CD8-positive, alpha-beta memory T cell (primary cell): ENCODE measurements around the gene SPATA20. TPM values are rescaled to one million over a fixed set of nuclear protein-coding genes. Genes with fewer than 3 reads are reported as not detected.

Source experiments
- CTCF ChIA-PET: fragments of 350-600 bp; sonication (Branson Sonifier 250); formaldehyde crosslinking; loops from one replicate; lab custom pipeline; 2021; ENCODE audit warnings: antibody characterized with exemption; lab: Charles Lee
- POLR2A ChIA-PET: fragments of 350-600 bp; sonication (Branson Sonifier 250); formaldehyde crosslinking; loops from one replicate; lab custom pipeline; 2021; ENCODE audit warnings: antibody characterized with exemption; lab: Charles Lee
- DNase-seq, 5 donors: peaks; one replicate each; pipeline versions ENCODE4 v3.0.0 to v3.0.0-alpha.2; 2020 to 2022; ENCODE audit warnings: mixed read lengths in 1 of 5
- H3K27ac ChIP-seq: one replicate; pipeline ENCODE4 v1.7.0; 2013; ENCODE audit warnings: low read depth, mild to moderate bottlenecking, low read length, moderate library complexity
- H3K27me3 ChIP-seq: 2 replicates; pipeline ENCODE4 v1.7.0; 2013; ENCODE audit warnings: low read length, mild to moderate bottlenecking; ENCODE audit not compliant: insufficient read depth, poor library complexity, severe bottlenecking
- H3K36me3 ChIP-seq: 2 replicates; pipeline ENCODE4 v1.7.0; 2013; ENCODE audit warnings: mild to moderate bottlenecking, low read length, moderate library complexity; ENCODE audit not compliant: insufficient read depth
- H3K4me1 ChIP-seq: 2 replicates; pipeline ENCODE4 v1.7.0; 2013; ENCODE audit warnings: mild to moderate bottlenecking, low read length, moderate library complexity; ENCODE audit not compliant: insufficient read depth
- H3K4me3 ChIP-seq: 2 replicates; pipeline ENCODE4 v1.7.0; 2013; ENCODE audit warnings: mild to moderate bottlenecking, low read length
- H3K9me3 ChIP-seq: 2 replicates; pipeline ENCODE4 v1.7.0; 2013; ENCODE audit warnings: mild to moderate bottlenecking, low read length
- H3K27ac Mint-ChIP-seq, 8 donors: one replicate each; pipeline ENCODE4 v1.8.0; 2020 to 2021; ENCODE audit warnings: mixed read lengths in 8 of 8, mild to moderate bottlenecking in 6 of 8, inconsistent platforms in 3 of 8, moderate library complexity in 3 of 8
- H3K27me3 Mint-ChIP-seq, 2 donors: one replicate each; pipeline ENCODE4 v1.8.0; 2020 to 2021; ENCODE audit warnings: mixed read lengths in 2 of 2, mild to moderate bottlenecking in 1 of 2, moderate library complexity in 1 of 2
- H3K36me3 Mint-ChIP-seq, 3 donors: one replicate each; pipeline ENCODE4 v1.8.0; 2020 to 2021; ENCODE audit warnings: mixed read lengths in 3 of 3, inconsistent platforms in 1 of 3, mild to moderate bottlenecking in 1 of 3
- H3K4me1 Mint-ChIP-seq, 3 donors: one replicate each; pipeline ENCODE4 v1.8.0; 2020 to 2021; ENCODE audit warnings: mixed read lengths in 3 of 3, inconsistent platforms in 1 of 3, mild to moderate bottlenecking in 1 of 3
- H3K4me3 Mint-ChIP-seq, 7 donors: one replicate each; pipeline ENCODE4 v1.8.0; 2020 to 2021; ENCODE audit warnings: mixed read lengths in 7 of 7, mild to moderate bottlenecking in 6 of 7, moderate library complexity in 4 of 7, inconsistent platforms in 2 of 7
- H3K9me3 Mint-ChIP-seq, 5 donors: one replicate each; pipeline ENCODE4 v1.8.0; 2020 to 2022; ENCODE audit warnings: mixed read lengths in 5 of 5, mild to moderate bottlenecking in 3 of 5, moderate library complexity in 2 of 5, inconsistent platforms in 1 of 5
- polyA plus RNA-seq: library from polyadenylated mRNA; unstranded; fragments of 300-500 nt; fragmentation: Illumina TruSeq; gene quantifications from one replicate; pipeline ENCODE4 v1.2.3, GENCODE V29; 2021
- total RNA-seq, 2 experiments: library from RNA; stranded (reverse); gene quantifications; one replicate each; pipeline ENCODE4 v1.2.3, GENCODE V29; 2021

SPATA20 gene
- 10 to 100 TPM; 34.7 to 42.9 TPM for total RNA-seq
- 11.0 TPM for polyA plus RNA-seq

GRCh38 chr17:50547035-50547735, at the start of gene SPATA20:
Gene SPATA20, plus strand, starts transcription at chr17:50547174. Its CDS starts 35 bp downstream, at chr17:50547209.
- Histone ChIP-seq H3K4me3 (peak within 1 kb of the TSS; percentile 68), H3K4me1 (peaks cover 23% of the 10 kb centered on the region), H3K27me3 (peaks cover 7% of the 10 kb centered on the region), H3K9me3 (no peaks in the 10 kb centered on the region), H3K27ac (peak within 1 kb of the TSS; percentile 54), H3K36me3 (no peaks in the 10 kb centered on the region)
- ChIA-PET POLR2A (interaction anchor here (1.0 to 1.2 kb wide), 2 partner anchors 14 to 79 kb away, joined by 3 read pairs; no protein-coding TSS in a partner anchor), CTCF (interaction anchor here (0.9 to 1.7 kb wide), 3 partner anchors 27 to 306 kb away, joined by 3 to 11 read pairs (median 4); no protein-coding TSS in a partner anchor)
- H3K36me3 Mint-ChIP-seq, result peaks cover 0 to 3% (median 0%) of the 10 kb centered on the region in 3 donors
- H3K9me3 Mint-ChIP-seq, result no peaks in the 10 kb centered on the region
- H3K4me3 Mint-ChIP-seq, result peak within 1 kb of the TSS; percentile 61 to 91 (median 79)
- peaks cover 11 to 21% (median 13%) of the 10 kb centered on the region in 3 donors for H3K4me1 Mint-ChIP-seq
- peak; percentile 82 to 90 (median 83) for DNase-seq
- H3K27me3 Mint-ChIP-seq, result peaks cover 0 to 4% of the 10 kb centered on the region in 2 donors
- H3K27ac Mint-ChIP-seq, result peak within 1 kb of the TSS in 6 of 8 donors; percentile 50 to 87 (median 64)

GRCh38 chr17:50498021-50498874, 48.7 kb upstream of the SPATA20 start:
- Mint-ChIP-seq H3K9me3 (no peaks in the 10 kb centered on the region), H3K4me1 (no peaks in the 10 kb centered on the region), H3K27me3 (no peaks in the 10 kb centered on the region), H3K27ac (no peak overlapping the region), H3K4me3 (no peak overlapping the region), H3K36me3 (no peaks in the 10 kb centered on the region)
- no peak for DNase-seq
- no peak overlapping the region for H3K27ac ChIP-seq
- H3K9me3 ChIP-seq, result no peaks in the 10 kb centered on the region
- no peaks in the 10 kb centered on the region for H3K4me1 ChIP-seq
- H3K36me3 ChIP-seq, result no peaks in the 10 kb centered on the region
- ChIA-PET CTCF (interaction anchor here (1.1 kb wide), 1 partner anchor 19 kb away, joined by 4 read pairs; no protein-coding TSS in a partner anchor), POLR2A (interaction anchor here (0.6 kb wide), 1 partner anchor 36 kb away, joined by 3 read pairs; no protein-coding TSS in a partner anchor)
- no peak overlapping the region for H3K4me3 ChIP-seq
- H3K27me3 ChIP-seq, result no peaks in the 10 kb centered on the region

DNA sequence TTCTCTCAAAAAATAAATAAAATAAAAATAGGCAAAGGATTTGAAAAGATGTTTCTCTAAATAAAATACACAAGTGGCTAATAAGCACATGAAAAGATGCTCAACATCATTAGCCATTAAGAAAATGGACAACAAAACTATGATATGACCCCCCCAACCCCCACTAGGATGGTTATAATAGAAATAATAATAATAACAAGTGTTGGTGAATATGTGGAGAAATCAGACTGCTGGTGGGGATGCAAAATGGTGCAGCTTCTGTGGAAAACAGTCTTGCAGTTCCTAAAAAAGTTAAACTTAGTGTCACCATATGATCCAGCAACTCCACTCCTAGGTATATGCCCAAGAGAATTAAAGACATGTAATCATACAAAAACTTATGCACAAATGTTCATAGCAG, 47.7 kb upstream of the SPATA20 start:
- H3K4me1 Mint-ChIP-seq, result peaks cover 0 to 3% (median 0%) of the 10 kb centered on the region in 3 donors
- Histone ChIP-seq H3K27me3 (no peaks in the 10 kb centered on the region), H3K4me3 (no peak overlapping the region), H3K4me1 (peaks cover 1% of the 10 kb centered on the region), H3K36me3 (no peaks in the 10 kb centered on the region), H3K27ac (no peak overlapping the region), H3K9me3 (no peaks in the 10 kb centered on the region)
- no peaks in the 10 kb centered on the region for H3K9me3 Mint-ChIP-seq
- no peak for DNase-seq
- H3K36me3 Mint-ChIP-seq, result no peaks in the 10 kb centered on the region
- ChIA-PET CTCF (interaction anchor here (1.1 kb wide), 1 partner anchor 20 kb away, joined by 4 read pairs; no protein-coding TSS in a partner anchor), POLR2A (no interaction called here)
- H3K4me3 Mint-ChIP-seq, result no peak overlapping the region
- no peaks in the 10 kb centered on the region for H3K27me3 Mint-ChIP-seq
- no peak overlapping the region for H3K27ac Mint-ChIP-seq

DNA sequence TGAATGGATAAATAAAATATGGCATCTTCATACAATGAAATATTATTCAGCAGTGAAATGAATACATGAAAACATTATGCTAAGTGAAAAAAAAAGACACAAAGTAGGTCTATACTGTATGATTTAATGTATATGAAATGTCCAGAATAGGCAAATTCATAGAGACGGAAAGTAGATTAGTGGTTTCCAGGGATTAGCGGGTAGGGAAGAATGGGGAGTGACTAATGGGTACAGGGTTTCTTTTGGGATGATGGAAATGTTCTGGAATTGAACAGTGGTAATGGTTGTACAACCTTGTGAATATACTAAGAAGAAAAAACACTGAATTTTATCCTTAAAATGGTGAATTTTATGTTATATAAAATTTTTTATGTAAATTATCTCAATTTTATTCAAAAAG, 47.3 kb upstream of the SPATA20 start:
- Mint-ChIP-seq H3K4me1 (peaks cover 0 to 3% (median 0%) of the 10 kb centered on the region in 3 donors), H3K36me3 (no peaks in the 10 kb centered on the region), H3K27me3 (no peaks in the 10 kb centered on the region), H3K27ac (no peak overlapping the region), H3K9me3 (no peaks in the 10 kb centered on the region), H3K4me3 (no peak overlapping the region)
- no peaks in the 10 kb centered on the region for H3K27me3 ChIP-seq
- H3K4me1 ChIP-seq, result peaks cover 6% of the 10 kb centered on the region
- ChIA-PET POLR2A (no interaction called here), CTCF (no interaction called here)
- no peak for DNase-seq
- H3K4me3 ChIP-seq, result no peak overlapping the region
- H3K27ac ChIP-seq, result no peak overlapping the region
- no peaks in the 10 kb centered on the region for H3K9me3 ChIP-seq
- H3K36me3 ChIP-seq, result no peaks in the 10 kb centered on the region

DNA sequence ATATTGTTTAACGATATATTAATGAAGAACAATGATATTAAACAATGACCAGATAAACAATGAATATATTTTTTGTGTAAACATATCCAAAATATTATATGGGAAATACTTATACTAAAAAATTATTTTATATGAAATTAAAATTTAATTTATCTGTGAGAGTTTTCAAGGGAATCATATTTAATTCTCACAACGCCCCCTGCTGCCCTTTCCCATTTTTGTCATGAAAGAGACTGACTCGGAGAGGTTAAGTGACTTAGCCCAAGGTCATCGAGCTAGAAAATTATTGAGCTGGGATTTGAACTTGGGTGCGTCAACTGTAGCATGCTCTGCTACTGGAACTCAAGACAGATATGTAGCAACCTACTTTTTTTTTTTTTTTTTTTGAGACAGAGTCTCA, 45.9 kb upstream of the SPATA20 start:
- POLR2A ChIA-PET, result no interaction called here
- DNase-seq, result no peak
- Mint-ChIP-seq H3K9me3 (no peaks in the 10 kb centered on the region), H3K4me1 (peaks cover 0 to 3% (median 0%) of the 10 kb centered on the region in 3 donors), H3K4me3 (no peak overlapping the region), H3K27ac (no peak overlapping the region), H3K27me3 (no peaks in the 10 kb centered on the region), H3K36me3 (no peaks in the 10 kb centered on the region)
- no peaks in the 10 kb centered on the region for H3K9me3 ChIP-seq
- no peaks in the 10 kb centered on the region for H3K36me3 ChIP-seq
- H3K4me3 ChIP-seq, result no peak overlapping the region
- peaks cover 6% of the 10 kb centered on the region for H3K4me1 ChIP-seq
- H3K27ac ChIP-seq, result no peak overlapping the region
- CTCF ChIA-PET, result interaction anchor here (1.2 to 2.1 kb wide), 6 partner anchors 10 to 138 kb away, joined by 3 to 6 read pairs (median 4); partner anchors contain the start of gene RSAD1
- no peaks in the 10 kb centered on the region for H3K27me3 ChIP-seq

GRCh38 chr17:50502301-50502990, 44.5 kb upstream of the SPATA20 start:
- Histone ChIP-seq H3K27me3 (no peaks in the 10 kb centered on the region), H3K4me3 (no peak overlapping the region), H3K4me1 (peaks cover 6% of the 10 kb centered on the region), H3K27ac (no peak overlapping the region), H3K36me3 (no peaks in the 10 kb centered on the region), H3K9me3 (no peaks in the 10 kb centered on the region)
- no peaks in the 10 kb centered on the region for H3K27me3 Mint-ChIP-seq
- H3K4me3 Mint-ChIP-seq, result no peak overlapping the region
- no peak for DNase-seq
- ChIA-PET CTCF (interaction anchor here (1.2 to 2.1 kb wide), 6 partner anchors 9 to 302 kb away, joined by 3 to 7 read pairs (median 4); partner anchors contain the start of gene RSAD1), POLR2A (no interaction called here)
- H3K9me3 Mint-ChIP-seq, result no peaks in the 10 kb centered on the region
- H3K27ac Mint-ChIP-seq, result peak overlapping the region in 1 of 8 donors; percentile 27
- H3K4me1 Mint-ChIP-seq, result peaks cover 0 to 3% (median under 1%) of the 10 kb centered on the region in 3 donors
- H3K36me3 Mint-ChIP-seq, result no peaks in the 10 kb centered on the region

DNA sequence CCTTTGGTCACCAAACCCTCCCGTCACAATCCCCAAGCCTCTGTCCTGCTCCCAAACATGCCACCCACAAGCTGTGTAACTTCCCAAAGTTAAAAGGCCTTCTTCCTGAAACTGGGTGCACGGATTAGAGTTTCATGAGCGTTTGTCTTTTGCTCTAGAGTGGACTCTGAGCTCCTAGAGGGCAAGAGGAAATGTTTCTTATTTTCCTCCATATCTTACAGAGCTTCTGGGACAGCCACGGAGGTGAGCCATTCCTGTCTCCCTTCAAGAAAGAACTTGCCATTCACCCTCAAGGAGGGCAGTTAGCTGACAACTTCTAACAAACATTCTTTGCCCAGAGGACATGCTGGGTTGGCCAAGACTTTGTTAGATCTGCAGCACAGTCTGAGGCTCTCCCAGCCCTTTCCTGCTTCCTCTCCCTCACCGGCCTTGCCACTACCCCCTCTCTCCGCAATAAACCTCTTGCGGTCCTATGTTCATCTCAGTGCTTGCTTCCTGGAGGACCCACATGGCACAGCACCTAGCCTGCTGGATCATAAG, 41.3 kb upstream of the SPATA20 start:
- no peak overlapping the region for H3K4me3 ChIP-seq
- no peaks in the 10 kb centered on the region for H3K36me3 ChIP-seq
- no peak for DNase-seq
- H3K27ac Mint-ChIP-seq, result peak overlapping the region in 3 of 8 donors; percentile 7 to 35 (median 32)
- H3K27me3 ChIP-seq, result no peaks in the 10 kb centered on the region
- H3K4me1 ChIP-seq, result peaks cover 14% of the 10 kb centered on the region
- CTCF ChIA-PET, result interaction anchor here (0.7 to 1.3 kb wide), 2 partner anchors 43 to 143 kb away, joined by 3 read pairs; no protein-coding TSS in a partner anchor
- no peaks in the 10 kb centered on the region for H3K27me3 Mint-ChIP-seq
- no peaks in the 10 kb centered on the region for H3K9me3 ChIP-seq
- peaks cover 19 to 23% (median 22%) of the 10 kb centered on the region in 3 donors for H3K4me1 Mint-ChIP-seq
- no peaks in the 10 kb centered on the region for H3K36me3 Mint-ChIP-seq
- POLR2A ChIA-PET, result no interaction called here
- H3K4me3 Mint-ChIP-seq, result peak overlapping the region in 1 of 7 donors; percentile 43
- H3K27ac ChIP-seq, result no peak overlapping the region
- H3K9me3 Mint-ChIP-seq, result no peaks in the 10 kb centered on the region
